ENCODE measurements around the gene PALM2AKAP2.

The PALM2AKAP2 gene

DNA sequence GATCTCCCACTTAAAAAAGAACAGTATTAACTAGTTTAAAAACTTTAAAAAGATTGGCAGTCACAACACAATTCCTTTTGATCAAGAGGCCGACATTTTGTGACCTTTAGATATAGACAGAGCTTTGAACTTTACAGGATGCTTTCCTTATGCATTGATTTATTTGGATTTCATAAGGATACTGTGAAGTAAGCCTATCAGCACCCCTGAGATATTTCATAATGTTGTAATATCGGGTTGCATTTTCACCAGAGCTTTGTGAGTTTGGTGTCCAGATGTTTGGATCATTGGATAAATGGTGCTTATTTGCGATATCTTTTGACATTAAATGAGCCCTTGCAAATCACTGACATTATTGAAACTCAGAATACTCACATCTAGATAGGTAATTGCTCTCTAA lies 7.7 kb downstream of the PALM2AKAP2 start:
- DNase-seq (ENCODE audit: low spot score) = no peak
- TF ChIP-seq CTCF (IDR thresholded peaks at IDR 0.05; ENCODE audit: extremely low read depth, missing control alignments) = no peak

DNA sequence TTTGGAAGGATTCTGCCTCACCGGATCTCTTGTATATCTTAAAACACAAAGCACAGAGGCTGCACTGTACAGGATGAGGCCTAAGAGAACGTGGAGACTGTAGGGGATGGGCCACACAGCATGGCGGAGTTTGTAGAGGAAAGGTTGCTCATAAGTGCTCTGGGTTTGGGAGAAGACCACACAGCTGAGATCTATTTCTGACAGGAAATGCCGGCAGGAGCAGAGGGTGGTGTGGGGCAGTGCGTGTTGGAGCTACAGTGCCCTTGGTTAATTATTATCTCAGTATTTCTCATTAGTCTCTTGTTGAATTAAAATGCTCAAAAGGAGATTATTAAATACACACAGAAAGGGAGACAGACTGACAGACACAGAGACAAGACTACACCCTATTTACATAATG lies 9.6 kb downstream of the PALM2AKAP2 start:
- no peak for DNase-seq (ENCODE audit: low spot score)
- TF ChIP-seq CTCF (IDR thresholded peaks at IDR 0.05; ENCODE audit: extremely low read depth, missing control alignments) = no peak

GRCh38 chr9:109789971-109790370 lies 10.0 kb downstream of the PALM2AKAP2 start:
- no peak for TF ChIP-seq CTCF (IDR thresholded peaks at IDR 0.05; ENCODE audit: extremely low read depth, missing control alignments)
- no peak for DNase-seq (ENCODE audit: low spot score)

- TF ChIP-seq CTCF (IDR thresholded peaks at IDR 0.05; ENCODE audit: extremely low read depth, missing control alignments) = no peak
- no peak for DNase-seq (ENCODE audit: low spot score)
These were observed 11.1 kb downstream of the PALM2AKAP2 start for GRCh38 chr9:109791003-109791677.

DNA sequence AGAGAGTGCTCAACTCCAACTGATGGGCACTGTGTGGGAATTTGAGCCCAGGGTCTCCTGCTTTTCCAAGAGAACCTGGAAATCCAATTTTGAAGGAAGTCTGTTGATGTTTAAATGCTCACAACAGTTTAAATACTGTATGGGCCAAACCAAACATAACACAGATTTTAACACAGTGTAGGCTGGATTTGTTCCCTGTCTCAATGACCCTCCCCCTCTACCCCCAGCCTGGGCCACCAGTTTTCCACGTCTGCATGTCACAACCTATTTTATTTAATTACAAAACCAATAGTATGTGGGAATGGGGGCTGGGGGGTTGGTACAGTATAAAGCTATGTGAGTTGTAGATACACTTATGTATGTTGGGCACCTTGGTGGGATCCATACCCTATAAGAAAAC lies 11.7 kb downstream of the PALM2AKAP2 start:
- TF ChIP-seq CTCF (IDR thresholded peaks at IDR 0.05; ENCODE audit: extremely low read depth, missing control alignments) = no peak
- no peak for DNase-seq (ENCODE audit: low spot score)

- TF ChIP-seq CTCF (IDR thresholded peaks at IDR 0.05; ENCODE audit: extremely low read depth, missing control alignments) = no peak
- DNase-seq (ENCODE audit: low spot score) = no peak
These were observed 13.1 kb downstream of the PALM2AKAP2 start for GRCh38 chr9:109792951-109793546.

DNA sequence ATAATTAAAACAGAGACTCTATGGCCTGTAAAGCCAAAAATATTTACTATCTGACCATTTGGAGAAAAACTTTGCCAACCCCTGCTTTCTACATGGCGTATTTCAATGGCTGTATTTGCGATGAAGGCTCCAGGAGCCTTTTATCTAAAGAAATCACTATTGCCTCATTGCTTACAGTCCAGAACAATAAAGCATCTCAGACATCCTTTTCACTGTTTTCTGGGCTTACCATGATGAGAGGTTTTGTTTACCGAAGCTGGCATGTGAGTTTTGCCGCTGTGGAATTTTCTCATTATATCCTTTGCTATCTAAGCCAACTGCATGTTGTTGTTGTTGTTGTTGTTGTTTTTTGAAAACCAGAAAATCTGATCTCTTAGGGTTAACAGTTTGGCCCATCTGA lies 13.9 kb downstream of the PALM2AKAP2 start:
- no peak for DNase-seq (ENCODE audit: low spot score)
- no peak for TF ChIP-seq CTCF (IDR thresholded peaks at IDR 0.05; ENCODE audit: extremely low read depth, missing control alignments)

All from GM20000 (cell line).